Stimulated activated naive CD8-positive, alpha-beta T cell treated with anti-CD3 and anti-CD28 coated beads, Interleukin-15, amount 100 ng/mL, for 72 hours (primary cell): ENCODE results near the gene PLK1.
A peak's percentile ranks its signal among the peaks of the same experiment; 100 is the strongest.
"Not testable (repeated sequence)": the region's sequence is repeated elsewhere in the genome, so short reads cannot be mapped to it uniquely, and the experiment has no call there.

ENCODE experiments used
- ATAC-seq: fragments of 150-1000 bp; cut with Tn5 transposase; 2 replicates; pipeline ENCODE4 v1.10.0; 2021; ENCODE audit warnings: mild to moderate bottlenecking, moderate library complexity
- DNase-seq, 2 donors: peaks; one replicate each; pipeline ENCODE4 v3.0.0; 2021 to 2022
- H3K27ac Mint-ChIP-seq, 2 donors: one replicate each; pipeline ENCODE4 v1.8.0; 2022; ENCODE audit warnings: mild to moderate bottlenecking in 2 of 2, mixed read lengths in 2 of 2, moderate library complexity in 2 of 2
- H3K27me3 Mint-ChIP-seq: one replicate; pipeline ENCODE4 v1.8.0; 2022; ENCODE audit warnings: mixed read lengths
- H3K4me1 Mint-ChIP-seq: one replicate; pipeline ENCODE4 v1.8.0; 2022; ENCODE audit warnings: mild to moderate bottlenecking, mixed read lengths
- H3K4me3 Mint-ChIP-seq, 2 donors: one replicate each; pipeline ENCODE4 v1.8.0; 2022; ENCODE audit warnings: mild to moderate bottlenecking in 2 of 2, mixed read lengths in 2 of 2, moderate library complexity in 1 of 2
- H3K9me3 Mint-ChIP-seq, 2 donors: one replicate each; pipeline ENCODE4 v1.8.0; 2022; ENCODE audit warnings: mixed read lengths in 2 of 2

The PLK1 gene

DNA sequence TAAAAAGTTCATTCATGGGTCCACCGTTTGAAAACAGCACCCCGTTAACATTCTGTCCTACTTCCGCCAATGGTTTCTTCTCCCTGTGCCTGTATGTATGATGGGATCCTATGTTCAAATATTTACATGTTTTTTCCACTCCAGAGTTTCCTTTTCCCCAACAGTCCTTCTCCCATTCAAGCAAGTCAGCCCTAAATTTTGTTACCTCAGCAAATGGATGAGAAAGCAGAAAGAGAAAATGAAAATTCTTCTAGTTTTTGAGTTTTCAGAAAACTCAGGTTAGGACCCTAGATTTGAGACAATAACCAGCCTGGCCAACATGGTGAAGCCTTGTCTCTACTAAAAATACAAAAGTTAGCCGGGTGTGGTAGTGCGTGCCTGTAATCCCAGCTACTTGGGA is 37.8 kb downstream of the PLK1 start:
- H3K4me1 Mint-ChIP-seq, result no peaks in the 10 kb centered on the region
- H3K27ac Mint-ChIP-seq, result no peak overlapping the region
- H3K9me3 Mint-ChIP-seq, result peaks cover 0 to under 1% of the 10 kb centered on the region in 2 donors
- no peak overlapping the region for H3K4me3 Mint-ChIP-seq
- no peak for ATAC-seq
- DNase-seq, result no peak
- H3K27me3 Mint-ChIP-seq, result peaks cover 54% of the 10 kb centered on the region

DNA sequence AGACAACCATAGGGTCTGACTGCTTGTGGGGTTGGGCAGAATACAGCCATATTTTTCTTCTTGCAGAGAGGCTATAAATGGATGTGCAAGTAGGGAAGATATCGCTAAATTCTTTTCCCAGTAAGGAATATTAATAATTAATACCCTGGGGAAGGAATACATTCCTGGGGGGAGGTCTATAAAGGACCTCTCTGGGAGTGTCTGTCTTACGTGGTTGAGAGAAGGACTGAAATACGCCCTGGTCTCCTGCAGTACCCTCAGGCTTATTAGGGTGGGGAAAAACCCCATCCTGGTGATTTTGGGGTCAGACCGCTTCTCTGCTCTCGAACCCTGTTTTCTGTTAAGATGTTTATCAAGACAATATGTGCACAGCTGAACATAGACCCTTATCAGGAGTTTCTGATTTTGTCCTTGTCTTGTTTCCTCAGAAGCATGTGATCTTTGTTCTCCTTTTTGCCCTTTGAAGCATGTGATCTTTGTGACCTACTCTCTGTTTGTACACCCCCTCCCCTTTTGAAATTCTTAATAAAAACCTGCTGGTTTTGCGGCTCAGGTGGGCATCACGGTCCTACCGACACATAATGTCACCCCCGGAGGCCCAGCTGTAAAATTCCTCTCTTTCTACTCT is 44.0 kb downstream of the PLK1 start:
- not testable (repeated sequence) for DNase-seq, H3K4me3 Mint-ChIP-seq, H3K27ac Mint-ChIP-seq, ATAC-seq, H3K9me3 Mint-ChIP-seq, H3K4me1 Mint-ChIP-seq
- H3K27me3 Mint-ChIP-seq, result peaks cover 25% of the 10 kb centered on the region

DNA sequence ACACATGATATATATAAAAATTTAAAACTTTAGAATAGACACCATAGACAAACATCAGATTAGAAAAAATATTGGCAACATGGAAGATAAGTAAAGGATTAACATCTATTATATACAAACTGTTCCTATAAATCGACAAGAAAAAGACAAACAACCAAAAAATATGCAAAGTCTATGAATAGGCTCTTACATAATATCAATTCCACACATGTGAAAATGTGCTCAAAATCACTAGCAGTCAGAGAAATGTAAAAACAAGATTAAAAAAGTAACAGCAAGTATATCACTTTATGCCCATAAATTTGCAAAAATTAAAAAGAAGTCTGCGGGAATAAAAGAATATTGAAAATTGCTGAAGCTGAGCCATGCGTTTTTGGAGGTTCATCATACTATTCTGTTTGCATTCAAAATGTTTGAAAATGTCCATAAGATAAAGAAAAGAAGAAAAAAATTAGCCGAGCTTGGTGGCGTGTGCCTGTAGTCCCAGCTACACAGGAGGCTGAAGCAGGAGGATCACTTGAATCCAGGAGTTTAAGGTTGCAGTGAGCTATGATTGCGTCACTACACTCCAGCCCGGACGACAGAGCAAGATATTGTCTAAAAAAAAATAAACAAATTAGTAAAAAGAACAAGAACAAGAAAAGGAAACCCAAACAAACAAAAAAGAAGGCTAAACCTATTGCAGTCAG is 45.6 kb downstream of the PLK1 start:
- Mint-ChIP-seq H3K27me3 (peaks cover 26% of the 10 kb centered on the region), H3K4me1 (peaks cover 6% of the 10 kb centered on the region), H3K9me3 (peaks cover 9% of the 10 kb centered on the region in 2 donors), H3K27ac (no peak overlapping the region), H3K4me3 (no peak overlapping the region)
- DNase-seq (no peak), ATAC-seq (no peak)

DNA sequence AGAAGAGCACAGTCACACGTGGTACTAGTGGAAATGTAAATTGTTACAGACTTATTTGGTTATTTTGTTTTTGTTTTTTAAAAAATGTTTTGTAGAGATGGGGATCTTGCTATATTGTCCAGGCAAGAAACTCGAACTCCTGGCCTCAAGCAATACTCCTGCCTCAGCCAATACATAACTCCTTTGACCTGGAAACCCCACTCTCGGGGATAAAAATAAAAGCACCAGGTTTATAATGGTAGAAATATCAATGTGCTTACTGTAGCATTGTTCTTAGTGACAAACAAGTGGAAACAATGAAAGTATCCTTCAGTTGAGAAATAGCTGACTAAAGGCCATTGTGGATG is 46.1 kb downstream of the PLK1 start:
- H3K4me1 Mint-ChIP-seq, result peaks cover 6% of the 10 kb centered on the region
- peaks cover 9% of the 10 kb centered on the region in 2 donors for H3K9me3 Mint-ChIP-seq
- H3K4me3 Mint-ChIP-seq, result no peak overlapping the region
- DNase-seq (no peak), ATAC-seq (no peak)
- peaks cover 31% of the 10 kb centered on the region for H3K27me3 Mint-ChIP-seq
- no peak overlapping the region for H3K27ac Mint-ChIP-seq

DNA sequence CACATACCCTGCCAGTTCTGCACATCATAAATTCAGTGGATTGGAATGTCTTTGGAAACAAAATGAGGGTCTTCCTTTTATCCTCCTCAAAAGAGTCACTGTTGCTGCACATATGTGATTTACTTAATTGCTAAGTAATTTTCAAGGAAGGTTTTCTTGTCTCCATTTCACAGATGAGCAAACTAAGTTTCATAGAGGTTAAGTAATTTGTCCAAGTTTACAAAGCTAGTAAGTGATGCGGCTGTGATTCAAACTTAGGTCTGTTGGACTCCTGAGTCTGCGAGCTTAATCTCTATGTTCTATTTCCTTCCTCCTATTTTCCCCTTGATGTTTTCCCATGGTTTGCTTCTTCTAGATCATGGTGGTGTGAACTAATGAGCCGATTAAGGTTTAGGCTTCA is 48.0 kb downstream of the PLK1 start:
- H3K9me3 Mint-ChIP-seq, result peaks cover 9% of the 10 kb centered on the region in 2 donors
- ATAC-seq, result no peak
- peaks cover 30% of the 10 kb centered on the region for H3K27me3 Mint-ChIP-seq
- peaks cover 6% of the 10 kb centered on the region for H3K4me1 Mint-ChIP-seq
- H3K27ac Mint-ChIP-seq, result no peak overlapping the region
- no peak overlapping the region for H3K4me3 Mint-ChIP-seq
- no peak for DNase-seq

DNA sequence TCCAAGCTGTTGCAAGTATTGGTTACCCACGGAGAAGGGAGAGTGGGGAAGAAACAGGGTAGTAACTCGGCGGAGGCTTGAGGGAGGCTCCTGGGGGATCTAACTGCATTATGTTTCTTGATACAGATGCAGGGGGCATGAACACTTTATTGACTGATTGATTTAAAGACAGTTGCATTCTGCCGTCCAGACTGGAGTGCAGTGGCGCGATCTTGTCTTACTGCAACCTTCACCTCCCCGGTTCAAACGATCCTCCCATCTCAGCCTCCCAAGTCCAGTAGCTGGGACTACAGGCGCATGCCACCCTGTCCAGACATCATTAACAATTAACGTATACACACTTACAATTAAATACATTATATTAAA is 49.4 kb downstream of the PLK1 start:
- DNase-seq (no peak), ATAC-seq (no peak)
- H3K9me3 Mint-ChIP-seq, result peaks cover 2% of the 10 kb centered on the region in 2 donors
- no peak overlapping the region for H3K4me3 Mint-ChIP-seq
- peak overlapping the region in 1 of 2 donors; percentile 44 for H3K27ac Mint-ChIP-seq
- H3K4me1 Mint-ChIP-seq, result peaks cover 6% of the 10 kb centered on the region
- H3K27me3 Mint-ChIP-seq, result peaks cover 25% of the 10 kb centered on the region

DNA sequence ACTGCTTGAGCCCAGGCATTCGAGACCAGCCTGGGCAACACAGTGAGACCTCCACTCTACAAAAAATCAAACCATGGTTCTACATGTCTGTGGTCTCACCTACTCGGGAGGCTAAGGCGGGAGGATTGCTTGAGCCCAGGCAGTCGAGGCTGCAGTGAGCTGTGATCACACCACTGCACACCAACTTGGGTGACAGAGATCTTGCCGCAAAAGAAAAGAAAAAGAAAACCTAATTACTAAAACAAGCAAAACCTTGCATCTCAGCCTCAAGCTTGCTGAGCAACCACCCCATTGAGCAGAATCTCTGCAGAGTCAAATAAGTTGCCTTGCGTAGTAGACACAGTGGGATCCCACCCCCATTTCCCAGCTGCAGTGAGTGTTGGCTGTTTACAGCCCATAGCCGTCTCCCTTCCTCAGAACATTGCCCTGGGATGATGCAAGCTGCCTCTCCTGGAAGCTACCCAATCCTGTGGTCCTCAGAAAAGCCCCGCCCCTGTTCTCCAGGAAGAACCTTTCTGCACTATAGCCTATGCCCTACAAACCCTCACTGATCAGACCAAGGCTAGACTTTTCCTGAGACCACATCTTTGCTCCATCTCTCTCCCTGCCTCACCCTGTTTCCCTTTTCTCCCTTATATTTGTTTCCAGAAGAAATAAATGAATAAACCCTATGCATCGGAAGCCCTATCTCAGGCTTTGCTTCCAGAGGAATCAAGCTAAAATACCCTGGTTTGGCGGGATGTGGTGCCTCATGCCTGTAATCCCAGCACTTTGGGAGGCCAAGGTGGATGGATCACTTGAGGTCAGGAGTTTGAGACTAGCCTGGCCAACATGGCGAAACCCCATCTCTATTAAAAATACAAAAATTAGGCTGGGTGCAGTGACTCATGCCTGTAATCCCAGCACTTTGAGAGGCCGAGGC is 51.1 kb downstream of the PLK1 start:
- no peak for DNase-seq
- Mint-ChIP-seq H3K27me3 (peaks cover 22% of the 10 kb centered on the region), H3K9me3 (no peaks in the 10 kb centered on the region), H3K27ac (peak overlapping the region in 1 of 2 donors; percentile 75), H3K4me3 (no peak overlapping the region), H3K4me1 (peaks cover 7% of the 10 kb centered on the region)
- no peak for ATAC-seq

DNA sequence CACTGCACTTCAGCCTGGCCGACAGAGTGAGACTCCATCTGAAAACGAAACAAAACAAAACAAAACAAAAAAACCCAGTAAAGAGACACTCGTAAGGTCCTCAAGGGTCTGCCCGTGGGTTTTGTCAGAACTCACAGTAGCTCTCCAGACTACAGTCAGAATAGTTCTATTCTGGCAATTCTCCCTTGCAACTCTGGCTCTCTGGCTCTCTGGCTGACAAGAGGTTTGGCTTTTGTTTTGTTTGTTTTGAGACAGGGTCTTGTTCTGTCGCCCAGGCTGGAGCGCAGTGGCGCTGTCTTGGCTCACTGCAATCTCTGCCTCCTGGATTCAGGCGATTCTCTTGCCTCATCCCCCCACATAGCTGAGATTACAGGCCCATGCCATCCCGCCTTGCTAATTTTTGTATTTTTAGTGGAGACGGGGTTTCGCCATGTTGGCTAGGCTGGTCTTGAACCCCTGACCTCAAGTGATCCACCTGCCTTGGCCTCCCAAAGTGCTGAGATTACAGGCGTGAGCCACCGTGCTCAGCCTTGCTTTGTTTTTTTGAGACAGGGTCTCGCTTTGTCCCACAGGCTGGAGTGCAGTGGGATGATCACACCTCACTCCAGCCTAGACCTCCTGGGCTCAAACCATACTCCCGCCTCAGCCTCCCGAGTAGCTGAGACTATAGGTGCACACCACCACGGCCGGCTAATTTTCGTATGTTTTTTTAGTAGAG is 55.6 kb downstream of the PLK1 start:
- no peak overlapping the region for H3K27ac Mint-ChIP-seq
- ATAC-seq, result no peak
- H3K9me3 Mint-ChIP-seq, result no peaks in the 10 kb centered on the region
- DNase-seq, result no peak
- H3K4me3 Mint-ChIP-seq, result no peak overlapping the region
- peaks cover 10% of the 10 kb centered on the region for H3K27me3 Mint-ChIP-seq
- peaks cover 6% of the 10 kb centered on the region for H3K4me1 Mint-ChIP-seq

DNA sequence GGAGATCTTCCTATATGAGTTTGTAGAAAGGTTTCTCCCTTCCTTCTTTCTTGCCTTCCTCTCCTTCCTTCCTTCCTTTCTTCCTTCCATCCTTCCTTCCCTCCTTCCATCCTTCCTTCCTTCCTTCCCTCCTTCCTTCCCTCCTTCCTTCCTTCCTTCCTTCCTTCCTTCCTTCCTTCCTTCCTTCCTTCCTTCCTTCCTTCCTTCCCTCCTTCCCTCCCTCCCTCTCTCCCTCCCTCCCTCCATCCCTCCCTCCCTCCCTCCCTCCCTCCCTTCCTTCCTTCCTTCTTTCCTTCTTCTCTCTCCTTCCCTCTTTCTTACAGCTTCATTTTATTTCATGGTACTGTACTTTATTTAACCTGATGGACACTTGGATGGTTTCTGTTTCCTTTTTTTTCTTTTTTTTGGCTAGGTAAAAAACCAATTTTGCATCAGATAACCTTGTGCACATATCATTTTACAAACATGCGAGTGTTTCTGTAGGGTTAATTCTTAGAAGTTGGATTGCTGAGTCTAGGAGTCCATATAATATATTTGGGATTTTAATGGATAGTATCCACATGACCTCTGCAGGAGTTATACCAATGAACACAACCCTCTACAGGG is 58.8 kb downstream of the PLK1 start:
- not testable (repeated sequence) for H3K4me1 Mint-ChIP-seq, H3K4me3 Mint-ChIP-seq, ATAC-seq, H3K27ac Mint-ChIP-seq, H3K9me3 Mint-ChIP-seq, DNase-seq
- H3K27me3 Mint-ChIP-seq, result peaks cover 12% of the 10 kb centered on the region

DNA sequence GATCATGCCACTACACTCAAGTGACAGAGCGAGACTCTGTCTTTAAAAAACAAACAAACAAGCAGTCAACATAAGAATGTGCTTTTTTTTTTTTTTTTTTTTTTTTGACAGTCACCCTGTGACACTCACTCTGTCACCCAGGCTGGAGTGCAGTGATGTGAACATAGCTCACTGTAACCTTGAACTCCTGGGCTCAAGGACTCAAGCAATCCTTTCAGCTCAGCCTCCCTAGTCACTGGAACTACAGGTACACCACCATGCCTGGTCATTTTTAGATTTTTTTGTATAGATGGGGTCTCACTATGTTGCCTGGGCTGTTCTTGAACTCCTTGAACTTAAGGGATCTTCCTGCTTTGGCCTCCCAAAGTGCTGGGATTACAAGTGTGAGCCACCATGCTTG is 60.8 kb downstream of the PLK1 start:
- H3K27me3 Mint-ChIP-seq, result peaks cover 24% of the 10 kb centered on the region

More for the DNA sequence above, 60.8 kb downstream of the PLK1 start:
- H3K27ac Mint-ChIP-seq, result no peak overlapping the region
- no peak overlapping the region for H3K4me3 Mint-ChIP-seq
- no peak for ATAC-seq
- no peaks in the 10 kb centered on the region for H3K9me3 Mint-ChIP-seq
- H3K4me1 Mint-ChIP-seq, result peaks cover 6% of the 10 kb centered on the region
- no peak for DNase-seq
